GM12892 (cell line): ENCODE measurements around the gene SAMD8.

ENCODE experiments used
- POLR2A ChIP-seq: IDR thresholded peaks from 2 replicates; pipeline ENCODE4 v1.6.1; 2011; ENCODE audit warnings: low read depth, low read length, control low read depth
- POLR2AphosphoS5 ChIP-seq: IDR thresholded peaks from 2 replicates; pipeline ENCODE4 v1.6.1; 2011; ENCODE audit warnings: low read depth, low read length, control low read depth

- no peak for TF ChIP-seq POLR2AphosphoS5
- no peak for TF ChIP-seq POLR2A
These were observed 7.4 kb upstream of the SAMD8 start for GRCh38 chr10:75103881-75104686.
